SU-DHL-6 (cell line): ENCODE results near the gene ZNF488.

Experiments
- EZH2phosphoT487 ChIP-seq: fragments of 200-600 bp; sonication (generic), shearing (Covaris generic); conservative IDR thresholded peaks from 2 replicates; pipeline ENCODE4 v1.6.1; 2018; ENCODE audit warnings: mild to moderate bottlenecking, antibody characterized with exemption, low read length, moderate library complexity, mixed read lengths
- TF ChIP-seq, protein P1 (sequence below): fragments of 200-600 bp; sonication (generic); IDR thresholded peaks from one replicate; pipeline ENCODE4 v1.5.1; 2017; ENCODE audit warnings: antibody characterized with exemption, mild to moderate bottlenecking, low read length, moderate library complexity; ENCODE audit not compliant: insufficient read depth, poor library complexity, severe bottlenecking

DNA sequence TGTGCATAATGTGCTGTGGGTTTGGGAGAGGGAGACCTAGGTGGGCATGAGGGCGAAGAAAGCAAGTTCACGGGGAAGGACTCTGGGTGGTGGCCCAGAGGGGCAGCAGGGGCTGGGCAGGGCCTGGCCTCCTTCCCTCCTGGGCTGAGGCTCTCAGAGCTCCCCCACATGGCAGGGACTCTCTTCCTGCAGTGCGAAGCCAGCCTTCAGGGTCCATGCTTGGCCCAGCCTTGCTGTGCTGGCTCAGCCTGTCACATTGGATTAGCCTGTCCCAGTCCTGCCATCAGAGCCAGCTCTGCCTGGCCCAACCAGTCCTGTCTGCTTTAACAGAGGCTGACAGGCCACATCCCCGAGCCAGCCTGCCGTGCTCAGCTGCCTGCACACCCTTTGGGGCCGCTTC, 20.4 kb upstream of the ZNF488 start:
- TF ChIP-seq, protein P1, sequence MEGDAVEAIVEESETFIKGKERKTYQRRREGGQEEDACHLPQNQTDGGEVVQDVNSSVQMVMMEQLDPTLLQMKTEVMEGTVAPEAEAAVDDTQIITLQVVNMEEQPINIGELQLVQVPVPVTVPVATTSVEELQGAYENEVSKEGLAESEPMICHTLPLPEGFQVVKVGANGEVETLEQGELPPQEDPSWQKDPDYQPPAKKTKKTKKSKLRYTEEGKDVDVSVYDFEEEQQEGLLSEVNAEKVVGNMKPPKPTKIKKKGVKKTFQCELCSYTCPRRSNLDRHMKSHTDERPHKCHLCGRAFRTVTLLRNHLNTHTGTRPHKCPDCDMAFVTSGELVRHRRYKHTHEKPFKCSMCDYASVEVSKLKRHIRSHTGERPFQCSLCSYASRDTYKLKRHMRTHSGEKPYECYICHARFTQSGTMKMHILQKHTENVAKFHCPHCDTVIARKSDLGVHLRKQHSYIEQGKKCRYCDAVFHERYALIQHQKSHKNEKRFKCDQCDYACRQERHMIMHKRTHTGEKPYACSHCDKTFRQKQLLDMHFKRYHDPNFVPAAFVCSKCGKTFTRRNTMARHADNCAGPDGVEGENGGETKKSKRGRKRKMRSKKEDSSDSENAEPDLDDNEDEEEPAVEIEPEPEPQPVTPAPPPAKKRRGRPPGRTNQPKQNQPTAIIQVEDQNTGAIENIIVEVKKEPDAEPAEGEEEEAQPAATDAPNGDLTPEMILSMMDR = no peak
- TF ChIP-seq EZH2phosphoT487 = no peak
